Loucy (cell line): Measurements from ENCODE around the gene ZNF354C.

ENCODE experiments used
- CTCF ChIP-seq: fragments of 200-600 bp; sonication (generic); conservative IDR thresholded peaks from 2 replicates; pipeline ENCODE4 v1.5.1; 2014; ENCODE audit warnings: mild to moderate bottlenecking, antibody characterized with exemption, low read length
- EZH2phosphoT487 ChIP-seq: fragments of 200-600 bp; IDR thresholded peaks from 2 replicates; pipeline ENCODE4 v1.6.1; 2018; ENCODE audit warnings: antibody characterized with exemption, mild to moderate bottlenecking, moderate library complexity, borderline replicate concordance

- TF ChIP-seq CTCF (no peak), EZH2phosphoT487 (no peak)
These were observed 58.2 kb downstream of the ZNF354C start for GRCh38 chr5:179118338-179118737.
